Measurements from ENCODE around the gene PRPH. TPM values are rescaled to one million over a fixed set of nuclear protein-coding genes. Genes with fewer than 3 reads are reported as not detected.
A peak's percentile ranks its signal among the peaks of the same experiment; 100 is the strongest.

Gene PRPH
- total and polyA plus RNA-seq, 2 of the 13 experiments (the other 11 are each of a cell fraction or from before 2014, with no cell fraction given), result 0.12 TPM; not detected in 1

DNA sequence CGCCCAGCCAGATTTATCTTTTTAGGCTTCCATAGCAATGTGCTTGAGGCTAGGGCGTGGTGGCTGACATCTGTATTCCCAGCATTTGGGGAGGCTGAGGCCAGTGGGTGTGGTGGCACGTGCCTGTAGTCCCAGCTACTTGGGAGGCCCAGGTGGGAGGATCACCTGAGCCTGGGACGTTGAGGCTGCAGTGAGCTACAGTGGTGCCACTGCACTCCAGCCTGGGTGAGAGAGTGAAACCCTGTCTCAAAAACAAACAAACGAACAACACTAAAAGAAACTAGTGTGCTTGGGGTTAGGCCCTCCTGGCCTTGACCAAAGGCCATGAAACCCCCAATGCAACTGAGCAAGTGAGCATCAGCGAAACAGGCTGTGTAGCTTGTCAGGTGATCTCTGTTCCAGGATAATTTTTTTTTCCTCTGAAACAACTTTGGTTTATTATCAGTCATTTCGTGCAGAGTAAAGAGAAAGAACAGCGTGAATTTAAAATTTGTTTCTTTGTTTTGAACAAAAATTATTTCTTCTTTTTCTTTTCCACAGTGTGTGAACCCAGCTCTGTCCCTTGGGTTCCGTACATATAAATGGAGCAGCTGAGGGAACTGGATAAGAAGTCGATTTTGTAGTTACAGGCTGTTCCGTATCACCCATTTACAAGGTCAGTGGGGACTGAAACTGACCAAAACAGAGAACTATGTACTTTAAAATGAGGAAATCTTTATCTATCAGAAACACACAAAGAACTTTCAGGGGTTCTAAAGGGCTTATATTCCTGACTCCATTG, 38.9 kb upstream of the PRPH start (continued):
- TF ChIP-seq SIN3A (IDR thresholded peaks at IDR 0.05; ENCODE audit: borderline replicate concordance, low read depth, low read length) (no peak), SSRP1 (CRISPR knock-in tag; IDR thresholded peaks at IDR 0.05) (0 out of 2 replicates have a peak, but pooled peaks have one; percentile 60), TRIM24 (CRISPR knock-in tag; IDR thresholded peaks at IDR 0.05) (no peak), ZIK1 (CRISPR knock-in tag; IDR thresholded peaks at IDR 0.05; ENCODE audit: borderline replicate concordance, low read depth) (no peak), RBFOX2 (IDR thresholded peaks at IDR 0.05; ENCODE audit: low read depth, low read length) (no peak), SOX13 (IDR thresholded peaks at IDR 0.05) (no peak), SOX13 (CRISPR knock-in tag; conservative IDR thresholded peaks at IDR 0.05 in 1 of 2, IDR thresholded peaks at IDR 0.05 in 1 of 2) (peak in 1 of 2 experiments; percentile 71; a peak in 2 of 4 replicates), CBFB (CRISPR knock-in tag; IDR thresholded peaks at IDR 0.05) (peak; percentile 43; the same call in 1 of the 2 replicates), ZSCAN25 (CRISPR knock-in tag; IDR thresholded peaks at IDR 0.05) (peak; percentile 61), GZF1 (CRISPR knock-in tag; IDR thresholded peaks at IDR 0.05) (0 out of 2 replicates have a peak, but pooled peaks have one; percentile 33), ETV5 (CRISPR knock-in tag; IDR thresholded peaks at IDR 0.05; ENCODE audit: borderline replicate concordance) (no peak), NONO (IDR thresholded peaks at IDR 0.05) (no peak), NONO (CRISPR knock-in tag; conservative IDR thresholded peaks at IDR 0.05) (0 out of 2 replicates have a peak, but pooled peaks have one; percentile 40), DPF2 (CRISPR knock-in tag; IDR thresholded peaks at IDR 0.05; ENCODE audit: borderline replicate concordance, low read depth) (peak; percentile 67; the same call in 1 of the 2 replicates), SP5 (CRISPR knock-in tag; IDR thresholded peaks at IDR 0.05; ENCODE audit: borderline replicate concordance, low read depth) (peak; percentile 40; the same call in 1 of the 2 replicates), ZNF263 (CRISPR knock-in tag; IDR thresholded peaks at IDR 0.05) (peak; percentile 62), KAT2B (IDR thresholded peaks at IDR 0.05; ENCODE audit: borderline replicate concordance, low read depth, low read length) (no peak), DMAP1 (CRISPR knock-in tag; IDR thresholded peaks at IDR 0.05) (peak; percentile 28; the same call in 1 of the 2 replicates), HMG20A (CRISPR knock-in tag; IDR thresholded peaks at IDR 0.05; ENCODE audit: borderline replicate concordance) (peak; percentile 66; the same call in 1 of the 2 replicates), ZNF577 (CRISPR knock-in tag; IDR thresholded peaks at IDR 0.05; ENCODE audit: borderline replicate concordance, low read depth) (no peak), MAF1 (CRISPR knock-in tag; IDR thresholded peaks at IDR 0.05; ENCODE audit: borderline replicate concordance) (no peak), DNMT3B (CRISPR knock-in tag; conservative IDR thresholded peaks at IDR 0.05) (no peak), ZMYM4 (CRISPR knock-in tag; IDR thresholded peaks at IDR 0.05) (peak; percentile 86), MEIS1 (CRISPR knock-in tag; IDR thresholded peaks at IDR 0.05; ENCODE audit: borderline replicate concordance) (0 out of 2 replicates have a peak, but pooled peaks have one; percentile 35), ZNF460 (CRISPR knock-in tag; IDR thresholded peaks at IDR 0.05; ENCODE audit: borderline replicate concordance) (peak; percentile 97), CCDC6 (CRISPR knock-in tag; IDR thresholded peaks at IDR 0.05) (no peak)
- TF ChIP-seq, protein P1, sequence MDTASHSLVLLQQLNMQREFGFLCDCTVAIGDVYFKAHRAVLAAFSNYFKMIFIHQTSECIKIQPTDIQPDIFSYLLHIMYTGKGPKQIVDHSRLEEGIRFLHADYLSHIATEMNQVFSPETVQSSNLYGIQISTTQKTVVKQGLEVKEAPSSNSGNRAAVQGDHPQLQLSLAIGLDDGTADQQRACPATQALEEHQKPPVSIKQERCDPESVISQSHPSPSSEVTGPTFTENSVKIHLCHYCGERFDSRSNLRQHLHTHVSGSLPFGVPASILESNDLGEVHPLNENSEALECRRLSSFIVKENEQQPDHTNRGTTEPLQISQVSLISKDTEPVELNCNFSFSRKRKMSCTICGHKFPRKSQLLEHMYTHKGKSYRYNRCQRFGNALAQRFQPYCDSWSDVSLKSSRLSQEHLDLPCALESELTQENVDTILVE (CRISPR knock-in tag; IDR thresholded peaks at IDR 0.05), result no peak
- TF ChIP-seq, protein P2, sequence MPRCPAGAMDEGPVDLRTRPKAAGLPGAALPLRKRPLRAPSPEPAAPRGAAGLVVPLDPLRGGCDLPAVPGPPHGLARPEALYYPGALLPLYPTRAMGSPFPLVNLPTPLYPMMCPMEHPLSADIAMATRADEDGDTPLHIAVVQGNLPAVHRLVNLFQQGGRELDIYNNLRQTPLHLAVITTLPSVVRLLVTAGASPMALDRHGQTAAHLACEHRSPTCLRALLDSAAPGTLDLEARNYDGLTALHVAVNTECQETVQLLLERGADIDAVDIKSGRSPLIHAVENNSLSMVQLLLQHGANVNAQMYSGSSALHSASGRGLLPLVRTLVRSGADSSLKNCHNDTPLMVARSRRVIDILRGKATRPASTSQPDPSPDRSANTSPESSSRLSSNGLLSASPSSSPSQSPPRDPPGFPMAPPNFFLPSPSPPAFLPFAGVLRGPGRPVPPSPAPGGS (CRISPR knock-in tag; IDR thresholded peaks at IDR 0.05), result no peak
- TF ChIP-seq, protein P3, sequence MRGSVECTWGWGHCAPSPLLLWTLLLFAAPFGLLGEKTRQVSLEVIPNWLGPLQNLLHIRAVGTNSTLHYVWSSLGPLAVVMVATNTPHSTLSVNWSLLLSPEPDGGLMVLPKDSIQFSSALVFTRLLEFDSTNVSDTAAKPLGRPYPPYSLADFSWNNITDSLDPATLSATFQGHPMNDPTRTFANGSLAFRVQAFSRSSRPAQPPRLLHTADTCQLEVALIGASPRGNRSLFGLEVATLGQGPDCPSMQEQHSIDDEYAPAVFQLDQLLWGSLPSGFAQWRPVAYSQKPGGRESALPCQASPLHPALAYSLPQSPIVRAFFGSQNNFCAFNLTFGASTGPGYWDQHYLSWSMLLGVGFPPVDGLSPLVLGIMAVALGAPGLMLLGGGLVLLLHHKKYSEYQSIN (CRISPR knock-in tag; IDR thresholded peaks at IDR 0.05; ENCODE audit: borderline replicate concordance), result no peak

Data from HepG2 (cell line).